Spinal cord (tissue), 10 donors: ENCODE data around the gene ST3GAL3. TPM values are rescaled to one million over a fixed set of nuclear protein-coding genes. Genes with fewer than 3 reads are reported as not detected.
A peak's percentile ranks its signal among the peaks of the same experiment; 100 is the strongest.

Source experiments
- DNase-seq, 6 donors: peaks; one replicate each; pipeline versions ENCODE4 v3.0.0 to v3.0.0-alpha.2; 2013 to 2015; ENCODE audit warnings: low spot score in 6 of 6, low read depth in 4 of 6
- H3K27ac ChIP-seq: one replicate; pipeline ENCODE4 v1.5.1; 2013; ENCODE audit warnings: low read depth, low read length, control low read depth
- H3K27me3 ChIP-seq: one replicate; pipeline ENCODE4 v1.6.1; 2013; ENCODE audit warnings: low read length; ENCODE audit not compliant: control insufficient read depth, insufficient read depth
- H3K36me3 ChIP-seq: one replicate; pipeline ENCODE4 v1.6.1; 2013; ENCODE audit warnings: low read length; ENCODE audit not compliant: control insufficient read depth, insufficient read depth
- H3K4me1 ChIP-seq: one replicate; pipeline ENCODE4 v1.6.1; 2013; ENCODE audit warnings: low read length; ENCODE audit not compliant: control insufficient read depth, insufficient read depth
- H3K4me3 ChIP-seq: one replicate; pipeline ENCODE4 v1.5.1; 2013; ENCODE audit warnings: low read depth, low read length, control low read depth
- H3K9me3 ChIP-seq: one replicate; pipeline ENCODE4 v1.6.1; 2013; ENCODE audit warnings: low read length; ENCODE audit not compliant: control insufficient read depth, insufficient read depth
- WGBS: methylation state at CpG from one replicate; pipeline ENCODE4 v1.1.5; 2013; ENCODE audit warnings: missing lambda C conversion rate; ENCODE audit not compliant: insufficient coverage; 5-methylcytosine and 5-hydroxymethylcytosine counted together
- polyA plus RNA-seq, 2 donors: library from polyadenylated mRNA; unstranded; fragments of 120-200 nt; gene quantifications; one replicate each; pipeline ENCODE4 v1.2.1, GENCODE V29; 2013; ENCODE audit not compliant: insufficient read length in 2 of 2
- total RNA-seq, 2 donors: library from RNA; depleted of rRNA in 1 of 2; stranded (reverse); fragments of 120-200 nt in 1 of 2; fragments of >200 nt in 1 of 2; gene quantifications; one replicate each; pipeline versions ENCODE4 v1.2.3 to v1.2.4, GENCODE V29; 2013 to 2014
- donor health status: healthy.

The ST3GAL3 gene
- total and polyA plus RNA-seq, 4 donors, result 29.6 to 71.0 (median 52.9) TPM

GRCh38 chr1:43835082-43836021, 128.0 kb downstream of the ST3GAL3 start:
- DNase-seq, result peak in 2 of 6 donors; percentile 33 to 35
- Histone ChIP-seq H3K4me3 (no peak overlapping the region), H3K9me3 (no peaks in the 10 kb centered on the region), H3K36me3 (no peaks in the 10 kb centered on the region), H3K4me1 (peaks cover 38% of the 10 kb centered on the region), H3K27ac (peak overlapping the region; percentile 18), H3K27me3 (no peaks in the 10 kb centered on the region)
- WGBS, result 75% methylated on average over 7 of the region's 11 CpGs

DNA sequence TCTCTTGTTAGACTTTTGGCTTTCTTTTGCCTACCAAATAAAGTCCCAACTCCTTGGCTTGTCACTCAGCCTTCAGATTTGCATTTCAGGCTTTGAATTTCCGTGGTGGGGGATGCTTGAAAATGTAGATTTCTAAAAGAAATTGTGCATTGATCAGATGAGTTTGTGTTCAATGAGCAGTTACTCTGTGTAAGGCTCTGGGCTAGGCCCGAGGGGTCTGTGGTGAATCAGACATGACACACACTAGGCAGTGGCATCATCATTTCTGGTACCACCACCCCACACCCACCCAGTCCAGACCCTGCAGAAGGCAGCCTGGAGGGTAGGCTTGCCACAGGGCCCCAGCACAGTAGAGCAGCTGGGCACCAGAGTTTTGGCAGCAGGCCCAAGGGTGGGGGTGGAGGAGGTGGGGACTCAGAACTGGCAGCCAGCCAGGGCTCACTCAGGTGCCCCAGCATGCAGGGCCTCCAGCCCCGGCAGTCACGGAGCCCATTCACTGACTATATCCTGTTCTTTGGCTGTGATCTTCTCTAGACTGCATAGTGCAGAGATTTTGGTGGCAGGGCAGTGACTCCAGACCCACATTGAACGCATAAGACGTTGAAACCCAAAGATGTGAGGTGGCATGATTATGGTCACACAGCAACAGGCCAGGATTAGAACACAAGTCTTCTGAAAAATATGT, 129.1 kb downstream of the ST3GAL3 start:
- WGBS, result 43% methylated on average over 2 of the region's 6 CpGs
- DNase-seq, result peak in 3 of 6 donors; percentile 35 to 81 (median 80)
- no peak overlapping the region for H3K27ac ChIP-seq

DNA sequence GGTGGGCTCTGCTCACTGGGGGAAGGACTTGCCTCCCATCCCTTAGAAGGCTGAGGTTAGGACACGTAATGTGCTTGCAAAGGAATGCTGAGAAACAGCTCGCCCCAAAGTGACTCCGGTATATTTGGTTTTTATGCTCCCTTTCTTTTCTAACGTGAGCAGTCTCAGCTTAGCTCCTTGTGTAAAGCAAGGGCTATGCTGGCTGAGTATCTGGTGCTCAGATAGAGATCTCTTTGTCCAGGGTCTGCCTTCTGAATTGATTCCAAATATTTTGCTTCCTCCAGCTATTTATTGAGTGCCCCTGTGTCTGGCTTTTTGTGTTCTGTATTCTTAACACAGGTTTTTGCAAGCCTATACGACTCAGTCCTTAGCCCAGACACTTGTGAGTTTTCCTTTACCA, 131.7 kb downstream of the ST3GAL3 start:
- Histone ChIP-seq H3K27ac (peak overlapping the region; percentile 58), H3K4me1 (peaks cover 40% of the 10 kb centered on the region)

More for the DNA sequence above, 129.1 kb downstream of the ST3GAL3 start:
- H3K4me3 ChIP-seq, result no peak overlapping the region
- peaks cover 3% of the 10 kb centered on the region for H3K36me3 ChIP-seq
- H3K4me1 ChIP-seq, result peaks cover 40% of the 10 kb centered on the region
- no peaks in the 10 kb centered on the region for H3K9me3 ChIP-seq
- H3K27me3 ChIP-seq, result no peaks in the 10 kb centered on the region

DNA sequence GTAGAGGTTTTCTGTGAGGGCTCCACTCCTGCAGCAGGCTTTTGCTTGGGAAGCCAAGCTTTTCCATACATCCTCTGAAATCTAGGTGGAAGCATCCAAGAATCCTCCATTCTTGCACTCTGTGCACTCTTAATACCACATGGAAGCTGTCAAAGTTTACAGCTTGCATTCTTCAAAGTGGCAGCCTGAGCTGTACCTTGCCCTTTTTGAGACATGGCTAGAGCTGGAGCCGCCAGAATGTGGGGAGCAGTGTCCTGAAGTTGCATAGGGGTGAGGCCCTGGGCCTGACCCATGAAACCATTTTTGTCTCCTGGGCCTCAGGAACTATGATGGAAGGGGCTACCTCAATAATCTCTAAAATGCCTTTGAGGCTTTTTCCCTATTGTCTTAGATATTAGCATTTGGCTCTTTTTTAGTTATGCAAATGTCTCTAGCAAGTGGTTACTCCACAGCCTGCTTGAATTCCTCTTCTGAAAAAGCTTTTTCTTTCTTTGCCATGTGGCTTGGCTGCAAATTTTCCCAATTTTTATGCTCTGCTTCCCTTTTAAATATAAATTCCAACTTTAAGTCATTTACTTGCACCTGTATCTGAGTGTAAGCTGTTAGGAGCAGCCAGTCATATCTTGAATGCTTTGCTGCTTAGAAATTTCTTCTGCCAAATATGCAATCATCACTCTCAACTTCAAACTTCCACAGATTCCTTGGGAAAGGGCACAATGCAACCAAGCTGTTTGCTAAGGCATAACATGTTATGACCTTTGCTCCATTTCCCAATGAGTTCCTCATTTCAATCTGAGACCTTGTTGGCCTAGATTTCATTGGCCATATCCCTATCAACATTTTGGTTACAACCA, 134.2 kb downstream of the ST3GAL3 start:
- WGBS, result 100% methylated on average over 1 of the region's 1 CpG
- Histone ChIP-seq H3K9me3 (peaks cover 3% of the 10 kb centered on the region), H3K36me3 (peaks cover 3% of the 10 kb centered on the region), H3K27ac (no peak overlapping the region), H3K27me3 (no peaks in the 10 kb centered on the region), H3K4me1 (peaks cover 21% of the 10 kb centered on the region), H3K4me3 (no peak overlapping the region)
- DNase-seq, result no peak

More for the DNA sequence above, 131.7 kb downstream of the ST3GAL3 start:
- WGBS, result 33% methylated on average over 4 of the region's 5 CpGs
- Histone ChIP-seq H3K27me3 (no peaks in the 10 kb centered on the region), H3K36me3 (peaks cover 3% of the 10 kb centered on the region), H3K4me3 (no peak overlapping the region), H3K9me3 (peaks cover 3% of the 10 kb centered on the region)
- DNase-seq, result peak in 2 of 6 donors; percentile 36 to 44

GRCh38 chr1:43842175-43842498, 134.8 kb downstream of the ST3GAL3 start:
- 100% methylated on average over 2 of the region's 2 CpGs for WGBS

GRCh38 chr1:43843684-43844083, 136.3 kb downstream of the ST3GAL3 start:
- 80% methylated on average over 2 of the region's 5 CpGs for WGBS
- DNase-seq, result no peak
- Histone ChIP-seq H3K4me1 (peaks cover 6% of the 10 kb centered on the region), H3K9me3 (peaks cover 3% of the 10 kb centered on the region), H3K36me3 (peaks cover 3% of the 10 kb centered on the region), H3K4me3 (no peak overlapping the region), H3K27me3 (no peaks in the 10 kb centered on the region), H3K27ac (no peak overlapping the region)

More at GRCh38 chr1:43842175-43842498, 134.8 kb downstream of the ST3GAL3 start:
- no peaks in the 10 kb centered on the region for H3K27me3 ChIP-seq
- peaks cover 3% of the 10 kb centered on the region for H3K9me3 ChIP-seq
- peaks cover 18% of the 10 kb centered on the region for H3K4me1 ChIP-seq
- H3K27ac ChIP-seq, result no peak overlapping the region
- no peak for DNase-seq
- H3K36me3 ChIP-seq, result peaks cover 3% of the 10 kb centered on the region
- H3K4me3 ChIP-seq, result no peak overlapping the region

- no CpG with 5 or more reads among the region's 1 CpG for WGBS
- no peak for DNase-seq
- H3K4me1 ChIP-seq, result peaks cover 3% of the 10 kb centered on the region
- H3K4me3 ChIP-seq, result no peak overlapping the region
- peaks cover 3% of the 10 kb centered on the region for H3K36me3 ChIP-seq
- no peaks in the 10 kb centered on the region for H3K27me3 ChIP-seq
- H3K9me3 ChIP-seq, result peaks cover 3% of the 10 kb centered on the region
- no peak overlapping the region for H3K27ac ChIP-seq
These were observed 136.8 kb downstream of the ST3GAL3 start for GRCh38 chr1:43844114-43844513.

GRCh38 chr1:43847290-43847689, 140.0 kb downstream of the ST3GAL3 start:
- Histone ChIP-seq H3K9me3 (no peaks in the 10 kb centered on the region), H3K4me3 (no peak overlapping the region), H3K27ac (no peak overlapping the region), H3K36me3 (no peaks in the 10 kb centered on the region), H3K27me3 (no peaks in the 10 kb centered on the region), H3K4me1 (no peaks in the 10 kb centered on the region)
- DNase-seq, result no peak
- no CpG with 5 or more reads among the region's 1 CpG for WGBS

GRCh38 chr1:43847882-43848281, 140.5 kb downstream of the ST3GAL3 start:
- WGBS, result no CpG with 5 or more reads among the region's 4 CpGs
- Histone ChIP-seq H3K36me3 (no peaks in the 10 kb centered on the region), H3K27me3 (no peaks in the 10 kb centered on the region), H3K27ac (no peak overlapping the region), H3K9me3 (no peaks in the 10 kb centered on the region), H3K4me1 (no peaks in the 10 kb centered on the region), H3K4me3 (no peak overlapping the region)
- no peak for DNase-seq
